Measurements from ENCODE around the gene APEX1.
"Not testable (repeated sequence)": the region's sequence is repeated elsewhere in the genome, so short reads cannot be mapped to it uniquely, and the experiment has no call there.

The APEX1 gene

GRCh38 chr14:20478894-20479293, 23.9 kb downstream of the APEX1 start:
- no peak for DNase-seq

GRCh38 chr14:20482382-20482781, 27.4 kb downstream of the APEX1 start:
- no peak for DNase-seq

- no peak for DNase-seq
Observed at GRCh38 chr14:20485900-20486299, 30.9 kb downstream of the APEX1 start.

GRCh38 chr14:20486684-20487395, 31.8 kb downstream of the APEX1 start:
- DNase-seq = no peak

GRCh38 chr14:20487396-20487725, 32.3 kb downstream of the APEX1 start:
- DNase-seq = no peak

GRCh38 chr14:20489093-20489994, 34.3 kb downstream of the APEX1 start:
- no peak for DNase-seq

GRCh38 chr14:20490563-20490962, 35.5 kb downstream of the APEX1 start:
- DNase-seq = no peak

- DNase-seq = no peak
Observed at GRCh38 chr14:20492486-20492885, 37.5 kb downstream of the APEX1 start.

GRCh38 chr14:20493634-20494033, 38.6 kb downstream of the APEX1 start:
- DNase-seq = no peak

GRCh38 chr14:20494935-20495766, 40.1 kb downstream of the APEX1 start:
- DNase-seq = no peak

- no peak for DNase-seq
Observed at GRCh38 chr14:20498622-20499021, 43.6 kb downstream of the APEX1 start.

GRCh38 chr14:20499108-20499507, 44.1 kb downstream of the APEX1 start:
- no peak for DNase-seq

GRCh38 chr14:20499881-20500280, 44.9 kb downstream of the APEX1 start:
- DNase-seq = no peak

- DNase-seq = no peak
Observed at GRCh38 chr14:20501346-20501745, 46.3 kb downstream of the APEX1 start.

GRCh38 chr14:20503898-20504297, 48.9 kb downstream of the APEX1 start:
- DNase-seq = no peak

- DNase-seq = not testable (repeated sequence)
Observed at GRCh38 chr14:20506276-20506675, 51.2 kb downstream of the APEX1 start.

- DNase-seq = not testable (repeated sequence)
Observed at GRCh38 chr14:20506752-20507151, 51.7 kb downstream of the APEX1 start.
